Activated CD4-positive, alpha-beta T cell treated with anti-CD3 and anti-CD28 coated beads for 4 hours (primary cell): ENCODE measurements around the gene VWA5B2.
"Not testable (repeated sequence)": the region's sequence is repeated elsewhere in the genome, so short reads cannot be mapped to it uniquely, and the experiment has no call there.

Experiments
- DNase-seq, 2 donors: peaks; one replicate each; pipeline ENCODE4 v3.0.0-alpha.2; 2020

VWA5B2 gene

DNA sequence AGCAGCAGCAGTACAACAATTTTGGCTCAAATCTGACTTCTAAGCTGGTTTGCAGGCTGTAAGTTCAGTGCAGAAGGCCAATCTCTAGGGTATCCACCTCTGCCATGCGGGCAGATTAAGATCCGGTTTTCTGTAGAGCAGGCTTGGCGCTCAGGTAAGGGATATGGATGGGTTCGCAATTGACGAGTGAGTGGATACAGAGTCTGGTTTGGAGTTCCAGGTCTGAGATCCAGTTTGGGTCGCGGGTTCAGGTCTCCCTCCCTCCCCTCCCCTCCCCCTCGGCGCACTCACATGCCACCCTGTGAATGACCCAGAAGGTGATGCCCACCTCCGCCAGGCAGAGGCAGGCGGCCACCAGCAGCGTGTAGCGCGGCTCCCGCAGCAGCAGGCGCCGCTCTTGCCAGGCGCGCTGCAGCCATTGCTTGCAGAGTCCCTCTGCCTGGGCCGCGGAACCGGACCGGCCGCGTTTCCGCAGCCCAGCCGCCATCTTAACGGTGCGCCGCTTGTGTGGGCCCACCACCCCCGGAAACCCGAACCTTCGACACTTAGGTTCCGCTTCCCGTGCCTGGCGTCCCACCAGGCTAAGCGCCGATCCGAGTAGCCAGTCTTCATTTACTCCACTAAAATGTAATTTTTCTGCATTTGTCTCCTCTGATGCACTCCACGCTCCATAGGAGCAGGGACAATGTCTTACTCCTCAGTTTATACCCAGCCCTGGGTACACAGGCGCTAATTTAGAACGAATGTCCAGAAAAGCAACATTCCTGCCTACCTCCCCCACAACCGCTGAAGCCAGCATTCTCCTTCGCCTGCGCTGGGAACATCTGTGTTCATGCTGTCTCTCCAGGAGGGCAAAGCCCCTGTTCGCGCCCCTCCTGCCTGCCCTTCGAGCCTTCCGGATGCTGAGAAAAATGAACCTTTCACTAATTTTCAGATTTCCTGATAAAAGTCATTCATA, 19.3 kb downstream of the VWA5B2 start, which contains the start of gene ALG3:
Gene ALG3, minus strand, starts transcription at position 509 of the 958 bp plus-strand sequence. Its CDS starts 22 bp downstream, at position 487.
- peak; percentile 85 for DNase-seq

DNA sequence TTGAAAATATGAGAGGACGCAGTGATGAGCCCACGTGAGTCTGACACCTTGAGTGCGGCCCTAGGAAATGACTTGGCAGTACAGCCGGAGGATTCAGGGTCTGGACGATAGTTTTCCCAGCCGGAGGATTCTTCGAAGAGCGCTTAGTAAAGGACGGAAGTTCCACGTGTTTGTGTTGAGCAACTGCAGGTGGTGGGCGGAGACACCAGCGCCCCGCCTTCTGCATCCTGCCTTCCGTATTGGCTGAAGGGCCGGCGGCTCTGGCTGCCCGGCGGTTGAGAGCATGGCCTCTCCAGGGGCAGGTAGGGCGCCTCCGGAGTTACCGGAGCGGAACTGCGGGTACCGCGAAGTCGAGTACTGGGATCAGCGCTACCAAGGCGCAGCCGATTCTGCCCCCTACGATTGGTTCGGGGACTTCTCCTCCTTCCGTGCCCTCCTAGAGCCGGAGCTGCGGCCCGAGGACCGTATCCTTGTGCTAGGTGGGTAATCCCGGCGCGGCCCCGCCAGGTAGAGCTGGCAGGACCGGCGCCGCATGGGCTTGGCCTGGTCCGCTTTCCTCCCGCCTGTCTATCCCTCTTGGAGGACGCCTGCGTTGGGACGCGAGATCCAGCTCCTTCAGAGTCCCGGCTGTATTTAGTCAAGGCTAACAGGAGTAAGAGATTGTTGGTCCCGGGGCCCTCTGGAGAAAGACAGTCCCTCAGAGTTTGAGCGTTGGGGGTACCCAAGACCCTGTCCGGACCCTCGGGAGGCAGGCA, 20.2 kb downstream of the VWA5B2 start, which contains the start of gene EEF1AKMT4:
Gene EEF1AKMT4, plus strand, starts transcription at position 261 of the 755 bp plus-strand sequence. Its CDS starts 23 bp downstream, at position 284.
- peak; percentile 94 to 95 for DNase-seq

DNA sequence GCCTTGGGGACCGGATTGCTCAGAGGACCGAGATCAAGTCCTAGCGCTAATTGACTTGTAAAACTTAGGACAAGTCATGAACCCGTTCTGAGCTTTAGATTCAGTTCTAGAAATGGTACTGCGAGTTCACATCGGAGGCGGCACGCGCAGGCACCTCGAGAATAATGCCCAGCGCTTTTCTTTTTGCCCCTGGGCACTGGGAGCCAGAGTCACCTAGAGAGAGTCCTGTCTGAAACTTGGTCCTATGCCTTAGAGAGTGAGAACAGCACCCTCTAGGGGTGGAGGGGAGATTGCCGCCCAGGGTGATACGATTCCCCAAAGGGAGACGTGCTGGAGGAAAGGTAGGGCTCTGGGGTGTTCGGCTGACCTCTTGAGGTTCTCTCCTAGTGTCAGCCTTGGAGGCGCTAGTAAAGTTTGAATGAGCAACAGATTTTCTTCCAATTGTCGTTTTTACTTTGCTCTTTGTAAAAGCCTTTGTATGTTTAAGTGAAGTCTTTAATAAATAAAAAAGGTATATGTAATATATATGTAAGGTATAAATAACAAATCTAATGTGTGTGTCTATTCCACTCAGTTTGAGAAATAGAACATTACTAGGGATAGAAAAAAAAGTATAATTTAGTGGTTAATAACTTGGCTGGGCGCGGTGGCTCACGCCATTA, 20.9 kb downstream of the VWA5B2 start:
- peak; percentile 82 to 92 for DNase-seq

DNA sequence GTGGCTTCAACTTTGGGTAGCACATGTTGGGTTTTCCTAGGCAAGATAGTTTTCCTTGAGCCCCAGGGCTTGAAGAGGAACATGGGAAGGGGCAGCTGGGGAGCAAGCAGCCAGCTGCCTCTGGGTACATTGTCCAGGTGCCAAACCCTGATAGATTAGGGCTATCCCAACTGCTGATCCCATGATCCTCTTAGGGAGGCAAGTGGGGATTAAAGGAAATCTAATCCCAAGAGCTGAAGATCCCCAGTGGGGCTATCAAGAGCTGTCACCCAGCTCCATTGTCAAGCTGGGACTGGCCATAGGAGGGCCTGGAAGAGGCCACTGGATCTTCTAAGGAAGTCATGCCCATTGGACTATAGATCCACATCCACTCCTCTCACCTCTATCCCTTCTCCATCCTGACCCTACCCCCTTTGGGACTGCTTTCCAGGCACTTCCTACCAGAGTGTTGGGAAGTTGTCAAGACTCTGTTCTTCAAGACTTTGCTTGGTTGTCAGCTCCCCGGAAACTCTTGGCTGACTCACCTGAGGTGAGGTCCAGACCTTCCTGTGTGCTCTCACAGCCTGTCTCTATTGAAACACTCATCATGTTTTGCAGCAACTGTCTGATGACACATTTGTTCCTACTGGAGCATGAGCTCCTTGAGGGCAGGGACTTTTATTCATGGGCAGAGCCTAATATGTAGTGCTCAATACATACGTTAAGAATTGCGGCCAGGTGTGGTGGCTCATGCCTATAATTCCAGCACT, 26.1 kb downstream of the VWA5B2 start:
- peak in 1 of 2 donors; percentile 29 for DNase-seq

DNA sequence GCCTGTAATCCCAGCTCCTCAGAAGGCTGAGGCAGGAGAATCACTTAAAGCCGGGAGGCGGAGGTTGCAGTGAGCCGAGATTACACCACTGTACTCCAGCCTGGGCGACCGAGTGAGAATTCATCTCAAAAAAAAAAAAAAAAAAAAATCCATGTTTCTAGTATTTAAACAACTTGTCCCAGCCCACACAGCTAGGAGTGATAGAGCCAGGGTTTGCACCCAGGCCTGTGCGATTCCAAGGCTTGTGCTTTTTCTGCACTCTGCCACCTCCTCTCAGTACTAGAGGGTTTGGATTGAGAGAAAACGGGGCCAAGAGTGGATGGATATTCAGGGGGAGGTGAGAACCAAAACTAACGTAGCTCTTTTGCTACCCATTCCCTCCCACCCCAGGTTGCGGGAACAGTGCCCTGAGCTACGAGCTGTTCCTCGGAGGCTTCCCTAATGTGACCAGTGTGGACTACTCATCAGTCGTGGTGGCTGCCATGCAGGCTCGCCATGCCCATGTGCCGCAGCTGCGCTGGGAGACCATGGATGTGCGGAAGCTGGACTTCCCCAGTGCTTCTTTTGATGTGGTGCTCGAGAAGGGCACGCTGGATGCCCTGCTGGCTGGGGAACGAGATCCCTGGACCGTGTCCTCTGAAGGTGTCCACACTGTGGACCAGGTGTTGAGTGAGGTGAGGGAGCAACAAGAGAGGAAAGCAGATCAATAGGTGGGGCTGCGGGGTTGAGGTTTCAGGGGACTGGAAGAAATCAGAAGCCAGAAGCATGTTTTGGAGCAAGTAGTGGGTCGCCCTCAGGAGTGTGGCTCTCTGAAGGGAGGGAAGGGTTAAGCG, 27.9 kb downstream of the VWA5B2 start:
- no peak for DNase-seq

DNA sequence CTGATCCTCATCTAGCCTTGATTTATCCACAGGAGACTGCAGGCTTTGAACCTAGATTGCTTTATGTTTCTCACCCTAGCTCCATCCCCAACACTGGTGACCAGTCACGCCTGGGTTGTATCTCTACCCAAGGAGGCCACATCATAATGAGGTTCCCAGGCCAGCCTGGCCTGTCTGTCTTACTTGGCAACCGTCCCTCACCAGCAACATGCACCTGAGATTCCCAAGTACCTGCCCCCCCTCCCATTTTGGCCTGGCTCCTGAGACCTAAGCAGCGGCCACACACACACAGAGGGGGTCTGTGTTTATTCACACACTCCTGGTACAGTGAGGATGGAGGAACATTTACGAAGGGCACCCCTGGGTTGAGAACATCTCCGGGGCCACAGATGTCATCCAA, 29.5 kb downstream of the VWA5B2 start:
- DNase-seq, result no peak

DNA sequence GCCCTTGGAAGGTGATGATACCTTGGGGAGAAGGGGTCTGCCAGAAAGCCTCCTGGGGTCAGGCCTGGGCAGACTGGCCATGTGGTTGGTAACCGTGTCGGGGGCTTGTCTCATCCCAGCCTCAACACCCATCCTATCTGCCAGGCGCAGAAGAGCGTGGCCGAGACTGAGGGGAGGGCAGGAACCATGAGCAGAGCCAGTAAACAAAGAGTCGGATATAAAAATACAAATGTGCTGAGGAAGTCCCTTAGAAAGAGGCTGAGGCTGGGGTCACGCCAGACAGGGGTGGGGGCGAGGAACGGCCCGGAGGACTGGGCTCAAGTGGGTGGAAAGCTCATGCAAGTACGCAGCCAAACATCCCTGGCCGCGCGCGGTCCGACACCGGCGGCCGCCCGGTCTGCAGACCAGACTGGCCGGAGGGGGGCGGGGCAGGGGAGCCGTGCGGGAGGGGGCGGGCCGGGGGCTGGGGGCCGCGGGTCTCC, 30.1 kb downstream of the VWA5B2 start:
- DNase-seq, result no peak

DNA sequence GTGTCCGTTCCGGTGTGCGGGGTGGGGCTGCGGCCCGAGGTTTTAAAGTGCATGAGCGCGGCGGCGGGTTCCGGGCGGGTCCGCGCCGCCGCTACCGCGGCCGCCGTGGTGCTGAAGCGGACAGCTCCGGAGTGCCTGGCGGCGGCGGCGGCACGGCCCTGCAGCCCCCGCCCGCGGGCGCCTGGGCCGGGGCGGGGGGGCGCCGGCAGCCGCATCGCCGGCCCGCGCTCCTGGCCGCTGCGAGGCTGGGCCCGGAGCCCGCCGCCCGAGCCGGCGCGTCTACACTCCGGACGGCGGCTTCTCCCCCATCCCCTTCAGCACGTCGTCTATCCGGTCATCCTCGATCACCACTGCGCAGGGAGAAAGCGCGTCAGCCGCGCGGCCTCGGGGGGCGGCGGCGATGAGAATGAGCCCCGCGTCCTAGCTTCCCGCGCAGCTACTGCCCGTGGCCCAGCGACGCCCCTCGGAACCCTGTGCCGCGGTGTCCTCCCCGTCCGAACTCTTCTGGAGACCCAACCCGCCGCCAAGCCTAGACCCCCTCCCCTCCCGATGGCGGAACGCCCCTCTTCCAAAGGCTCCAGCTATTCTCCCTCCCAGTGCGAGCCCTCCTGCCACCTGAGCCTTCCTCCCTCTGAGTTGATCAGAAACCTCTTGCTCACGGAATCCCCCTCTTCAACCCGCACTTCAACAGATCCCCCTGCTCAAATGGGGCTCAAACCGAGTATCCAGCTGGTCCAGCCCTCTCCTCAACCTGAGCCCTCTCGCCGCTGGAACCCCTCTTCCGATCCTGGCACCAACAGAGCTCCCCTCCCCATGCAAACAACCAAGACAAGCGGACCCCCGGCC, 30.7 kb downstream of the VWA5B2 start:
- peak; percentile 29 to 33 for DNase-seq

DNA sequence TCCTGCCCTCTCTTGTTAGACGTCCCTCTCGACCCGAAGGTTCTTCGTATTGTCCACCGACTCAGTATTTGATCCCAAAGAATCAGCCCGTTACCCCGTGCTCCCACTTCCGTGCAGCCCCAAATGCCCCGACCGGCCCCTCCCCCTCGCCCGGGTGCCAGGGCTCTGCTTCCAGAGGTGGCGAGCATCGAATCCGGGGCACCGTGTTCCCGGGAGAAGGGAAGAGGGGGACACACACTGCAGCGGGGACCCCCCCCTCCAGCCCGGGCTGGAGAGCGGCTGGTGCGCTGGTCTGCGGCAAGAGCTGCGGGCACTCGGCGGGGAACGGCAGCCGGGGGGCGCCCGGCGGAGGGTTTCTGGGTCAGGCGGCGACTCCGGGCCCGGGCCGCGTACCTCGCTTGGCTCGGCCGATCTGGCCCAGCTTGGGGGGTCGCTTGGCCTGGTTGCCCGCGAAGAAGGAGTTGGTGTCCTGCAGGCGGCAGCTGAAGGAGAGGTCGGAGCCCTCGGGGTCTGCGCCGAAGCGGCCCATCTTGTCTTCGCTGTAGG, 31.4 kb downstream of the VWA5B2 start:
- DNase-seq, result no peak

DNA sequence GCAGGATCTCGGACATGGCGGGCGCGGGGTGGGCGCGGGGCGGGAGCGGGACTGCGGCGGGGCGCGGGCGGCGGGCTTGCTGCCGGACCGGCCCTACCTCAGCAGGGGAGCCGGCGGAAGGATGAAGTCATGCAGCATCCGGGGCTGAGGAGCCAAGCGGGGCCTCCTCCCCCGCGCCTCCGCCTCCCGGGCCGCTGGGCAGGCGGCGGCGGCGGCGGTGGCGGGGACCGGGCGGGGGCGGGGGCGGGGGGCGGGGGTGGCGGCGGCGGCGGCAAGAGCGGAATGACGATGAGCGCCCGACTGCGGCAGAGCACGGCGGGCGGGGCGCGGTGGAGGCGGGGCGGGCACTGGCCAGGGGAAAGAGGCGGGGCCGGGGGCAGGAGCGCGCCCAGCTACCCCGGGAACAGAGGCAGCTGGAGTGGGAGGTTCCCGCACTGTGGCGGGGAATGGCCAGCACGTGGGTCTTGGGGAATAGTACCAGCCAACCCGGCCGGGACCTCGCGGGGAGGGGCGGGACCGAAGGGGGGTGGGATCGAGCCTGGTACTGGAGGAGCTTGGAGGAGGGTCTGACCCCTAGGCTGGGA, 32.0 kb downstream of the VWA5B2 start, which contains the start of gene CAMK2N2:
Gene CAMK2N2, minus strand, starts transcription at position 284 of the 584 bp plus-strand sequence. Its CDS starts 268 bp downstream, at position 16.
- peak; percentile 56 to 62 for DNase-seq

DNA sequence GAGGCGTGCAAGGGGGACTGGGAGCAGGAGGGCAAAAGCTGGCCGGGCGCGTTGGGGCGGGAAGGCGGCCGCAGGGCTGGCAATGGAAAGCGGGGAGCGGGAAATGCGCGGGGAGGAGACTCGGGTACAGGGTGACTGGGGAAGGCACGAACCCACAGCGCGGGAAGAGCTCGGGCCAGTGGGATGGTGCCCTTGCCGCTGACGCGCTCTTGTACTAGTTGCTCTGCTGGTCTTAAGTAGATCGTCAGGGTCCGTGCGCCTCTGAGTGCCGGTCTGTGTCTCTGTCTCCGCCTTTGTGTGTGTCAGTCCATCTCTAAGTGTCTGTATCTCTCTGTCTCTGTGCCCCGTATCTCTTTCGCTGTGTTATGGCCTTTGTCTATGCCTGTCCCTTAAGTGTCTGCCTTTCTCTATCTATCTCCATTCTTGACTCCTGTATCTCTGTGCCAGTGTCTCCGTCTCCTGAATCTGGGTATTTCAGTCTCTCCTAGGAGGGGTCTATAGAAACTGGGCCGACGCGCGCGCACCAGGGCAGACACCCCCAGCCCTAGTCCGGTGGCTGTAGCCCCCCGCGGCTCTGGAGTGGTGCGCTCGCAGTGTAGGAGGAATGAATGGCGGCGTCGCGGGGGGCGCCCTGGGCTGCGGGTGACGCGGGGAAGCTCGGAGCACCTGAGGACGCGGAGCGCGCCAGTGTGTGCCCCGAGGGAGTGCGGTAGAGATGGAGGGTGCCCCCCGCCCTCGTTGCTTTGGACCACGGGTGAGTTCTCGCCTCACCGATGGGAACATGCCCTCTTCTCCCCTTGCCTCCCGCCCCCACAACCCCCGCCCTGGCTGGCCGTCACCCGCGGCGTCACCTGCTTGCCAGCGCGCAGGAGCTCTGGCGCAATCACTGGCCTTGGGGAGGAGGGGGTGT, 32.7 kb downstream of the VWA5B2 start:
- DNase-seq, result peak; percentile 31 to 38

DNA sequence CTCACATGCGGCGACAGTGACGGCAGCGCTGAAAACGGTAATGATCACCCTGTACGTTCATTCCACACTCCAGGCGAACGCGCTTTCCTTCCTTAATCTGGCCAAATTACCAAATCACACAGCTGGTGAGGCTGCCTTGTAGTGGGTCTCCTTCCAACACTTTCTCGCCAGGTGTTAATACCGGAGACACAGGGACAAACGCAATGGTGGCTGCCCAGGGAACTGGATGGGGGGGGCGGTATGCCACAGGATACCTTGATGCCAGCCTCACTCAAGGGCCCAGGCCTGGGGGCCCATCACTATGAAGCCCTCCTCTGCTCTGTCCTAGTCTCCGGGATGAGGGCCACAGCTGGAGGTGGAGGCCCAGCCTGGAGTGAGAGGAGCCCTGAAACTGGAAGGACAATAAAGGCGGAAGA, 33.4 kb downstream of the VWA5B2 start:
- no peak for DNase-seq

DNA sequence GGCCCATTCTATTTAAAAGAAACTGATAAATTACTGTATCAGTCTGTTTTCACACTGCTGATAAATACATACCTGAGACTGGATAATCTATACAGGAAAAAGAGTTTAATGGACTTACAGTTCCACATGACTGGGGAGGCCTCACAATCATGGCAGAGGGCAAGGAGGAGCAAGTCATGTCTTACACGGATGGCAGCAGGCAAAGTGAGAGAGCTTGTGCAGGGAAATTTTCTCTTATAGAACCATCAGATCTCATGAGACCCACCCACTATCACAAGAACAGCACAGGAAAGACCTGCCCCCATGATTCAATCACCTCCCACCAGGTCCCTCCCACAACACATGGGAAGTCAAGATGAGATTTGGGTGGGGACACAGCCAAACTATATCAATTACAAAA, 37.9 kb downstream of the VWA5B2 start:
- DNase-seq, result not testable (repeated sequence)

DNA sequence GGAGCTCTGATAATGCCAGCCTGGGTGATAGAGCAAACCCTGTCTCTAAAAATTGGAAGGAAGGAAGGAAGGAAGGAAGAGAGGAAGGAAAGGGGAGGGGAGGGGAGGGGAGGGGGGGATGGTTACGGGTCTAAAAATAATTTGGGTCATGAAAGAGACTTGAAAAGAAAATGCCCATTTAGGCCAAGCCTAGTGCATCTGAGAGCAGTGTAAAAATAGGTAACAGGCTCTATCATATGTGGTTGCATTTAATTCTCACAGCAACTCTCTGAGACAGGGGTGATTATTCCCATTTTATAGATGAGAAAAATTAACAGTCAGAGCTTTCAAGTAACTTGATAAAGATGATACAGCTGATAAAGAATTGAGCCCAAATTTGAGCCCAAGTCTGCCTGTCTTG, 42.9 kb downstream of the VWA5B2 start:
- DNase-seq, result no peak

DNA sequence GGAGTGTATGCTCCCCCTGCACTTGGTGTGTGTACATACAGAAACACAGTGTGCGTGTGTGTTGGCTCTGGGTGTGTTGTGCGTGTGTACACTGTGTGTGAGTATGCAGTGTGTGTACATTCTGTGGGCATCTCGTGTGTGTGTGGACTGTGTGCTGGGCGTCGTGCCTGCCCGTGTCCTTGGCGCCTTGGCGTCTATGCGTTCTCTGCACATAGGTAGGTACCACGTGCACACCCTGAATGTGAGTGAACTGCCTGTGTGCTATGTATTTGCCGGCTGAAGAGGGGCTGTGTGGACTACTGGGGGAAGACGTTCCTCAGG, 46.0 kb downstream of the VWA5B2 start:
- DNase-seq, result no peak

DNA sequence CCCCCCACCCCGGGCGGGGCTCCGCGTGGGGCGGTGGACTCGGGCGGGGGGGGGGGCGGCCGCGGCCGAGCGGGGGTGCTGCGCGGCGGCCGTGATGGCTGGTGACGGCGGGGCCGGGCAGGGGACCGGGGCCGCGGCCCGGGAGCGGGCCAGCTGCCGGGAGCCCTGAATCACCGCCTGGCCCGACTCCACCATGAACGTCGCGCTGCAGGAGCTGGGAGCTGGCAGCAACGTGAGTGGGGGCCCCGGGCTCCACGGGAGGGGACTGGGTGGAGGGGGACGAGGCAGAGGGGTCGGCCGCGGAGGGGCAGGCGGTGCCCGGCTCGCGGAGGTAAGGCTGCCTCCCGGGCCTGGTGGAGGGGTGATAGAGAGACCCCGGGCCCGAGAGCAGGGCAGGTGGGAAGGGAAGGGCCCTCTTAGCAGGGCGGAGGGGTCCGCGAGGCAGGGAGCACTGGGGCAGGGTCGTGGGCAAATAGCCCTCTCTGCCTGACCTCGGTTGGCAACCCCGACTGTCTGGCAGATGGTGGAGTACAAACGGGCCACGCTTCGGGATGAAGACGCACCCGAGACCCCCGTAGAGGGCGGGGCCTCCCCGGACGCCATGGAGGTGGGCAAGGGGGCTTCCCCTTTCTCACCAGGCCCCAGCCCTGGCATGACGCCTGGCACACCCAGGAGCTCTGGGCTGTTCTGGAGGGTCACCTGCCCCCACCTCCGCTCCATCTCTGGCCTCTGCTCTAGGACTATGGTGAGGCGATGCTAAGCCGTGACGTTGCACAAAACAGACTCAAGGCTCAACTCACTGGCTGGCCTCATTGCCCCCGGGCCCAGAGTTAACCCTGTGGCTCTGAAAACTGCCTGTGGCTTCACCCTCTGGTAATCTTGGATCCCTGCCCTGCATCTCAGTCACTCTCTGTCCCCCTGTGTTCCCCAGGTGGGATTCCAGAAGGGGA, 46.9 kb downstream of the VWA5B2 start, which contains the start of gene ECE2:
Gene ECE2, plus strand, starts transcription at position 62 of the 950 bp plus-strand sequence. Its CDS starts 132 bp downstream, at position 194.
- no peak for DNase-seq

DNA sequence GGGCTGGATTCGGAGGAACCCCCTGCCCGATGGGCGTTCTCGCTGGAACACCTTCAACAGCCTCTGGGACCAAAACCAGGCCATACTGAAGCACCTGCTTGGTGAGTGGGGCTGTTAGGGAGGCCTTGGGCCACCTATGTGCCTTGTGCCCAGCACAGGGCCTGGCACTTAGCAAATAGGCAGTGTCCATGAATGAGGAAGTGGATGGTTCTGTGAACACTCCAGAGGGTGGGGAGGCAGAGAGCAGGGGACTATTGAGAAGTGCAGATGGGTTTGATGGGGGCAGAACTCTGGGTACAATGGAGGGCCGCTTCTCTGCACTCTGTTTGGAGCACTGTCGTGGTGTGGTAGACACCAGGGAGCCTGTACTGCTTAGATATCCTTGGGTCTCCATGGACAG, 48.0 kb downstream of the VWA5B2 start:
- DNase-seq, result no peak
